Omental fat pad (tissue), 4 donors: Measurements from ENCODE around the gene TRAPPC14. TPM values are rescaled to one million over a fixed set of nuclear protein-coding genes. Genes with fewer than 3 reads are reported as not detected.

ENCODE experiments used
- ATAC-seq: fragments of 150-250 bp; one replicate; pipeline ENCODE4 v1.9.1; 2016; ENCODE audit warnings: mild to moderate bottlenecking, moderate library complexity; ENCODE audit not compliant: low FRiP score
- DNase-seq: peaks from one replicate; pipeline ENCODE4 v3.0.0-alpha.2; 2019; ENCODE audit warnings: low spot score
- total RNA-seq, 4 donors: library from RNA; depleted of rRNA; stranded (reverse); fragments of >200 nt; gene quantifications; one replicate each; pipeline ENCODE4 v1.1.0, GENCODE V29; 2016
- TF ChIP-seq, protein P1 (sequence below), 3 donors: fragments of 450-650 bp; IDR thresholded peaks; one replicate each; pipeline ENCODE4 v1.5.1; 2016 to 2017; ENCODE audit warnings: antibody characterized with exemption in 3 of 3, mild to moderate bottlenecking in 3 of 3, moderate library complexity in 2 of 3

TRAPPC14 gene
- total RNA-seq, 4 donors from 2014 or later, result 5.7 to 13.2 (median 10.6) TPM

DNA sequence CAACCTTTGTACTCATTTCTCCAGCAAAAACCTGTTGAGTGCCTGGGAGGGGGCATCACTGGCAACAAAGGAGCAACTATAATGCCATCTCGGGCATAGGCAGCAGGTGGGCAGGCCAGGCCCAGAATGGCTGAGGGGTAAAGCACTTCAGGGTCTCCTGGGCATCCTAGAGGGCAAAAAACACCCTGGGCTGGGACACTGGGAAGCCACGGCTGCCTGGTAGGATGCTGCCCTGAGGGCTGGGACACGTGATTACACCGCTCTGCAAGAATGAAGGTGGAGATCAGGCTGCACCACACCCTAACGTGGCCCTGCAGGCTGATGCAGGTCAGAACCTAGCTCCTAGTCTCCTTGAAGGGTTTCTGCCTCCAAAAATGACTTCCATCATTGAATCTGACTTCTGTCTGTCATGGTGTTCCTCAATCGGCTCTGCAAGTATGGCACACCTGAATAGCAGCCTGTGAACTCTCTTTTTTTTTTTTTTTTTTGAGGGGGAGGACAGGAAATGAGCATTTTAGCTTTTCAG is 4.5 kb upstream of the TRAPPC14 start:
- ATAC-seq (no peak), DNase-seq (no peak)
- TF ChIP-seq, protein P1, sequence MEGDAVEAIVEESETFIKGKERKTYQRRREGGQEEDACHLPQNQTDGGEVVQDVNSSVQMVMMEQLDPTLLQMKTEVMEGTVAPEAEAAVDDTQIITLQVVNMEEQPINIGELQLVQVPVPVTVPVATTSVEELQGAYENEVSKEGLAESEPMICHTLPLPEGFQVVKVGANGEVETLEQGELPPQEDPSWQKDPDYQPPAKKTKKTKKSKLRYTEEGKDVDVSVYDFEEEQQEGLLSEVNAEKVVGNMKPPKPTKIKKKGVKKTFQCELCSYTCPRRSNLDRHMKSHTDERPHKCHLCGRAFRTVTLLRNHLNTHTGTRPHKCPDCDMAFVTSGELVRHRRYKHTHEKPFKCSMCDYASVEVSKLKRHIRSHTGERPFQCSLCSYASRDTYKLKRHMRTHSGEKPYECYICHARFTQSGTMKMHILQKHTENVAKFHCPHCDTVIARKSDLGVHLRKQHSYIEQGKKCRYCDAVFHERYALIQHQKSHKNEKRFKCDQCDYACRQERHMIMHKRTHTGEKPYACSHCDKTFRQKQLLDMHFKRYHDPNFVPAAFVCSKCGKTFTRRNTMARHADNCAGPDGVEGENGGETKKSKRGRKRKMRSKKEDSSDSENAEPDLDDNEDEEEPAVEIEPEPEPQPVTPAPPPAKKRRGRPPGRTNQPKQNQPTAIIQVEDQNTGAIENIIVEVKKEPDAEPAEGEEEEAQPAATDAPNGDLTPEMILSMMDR (IDR thresholded peaks at IDR 0.05), result no peak

DNA sequence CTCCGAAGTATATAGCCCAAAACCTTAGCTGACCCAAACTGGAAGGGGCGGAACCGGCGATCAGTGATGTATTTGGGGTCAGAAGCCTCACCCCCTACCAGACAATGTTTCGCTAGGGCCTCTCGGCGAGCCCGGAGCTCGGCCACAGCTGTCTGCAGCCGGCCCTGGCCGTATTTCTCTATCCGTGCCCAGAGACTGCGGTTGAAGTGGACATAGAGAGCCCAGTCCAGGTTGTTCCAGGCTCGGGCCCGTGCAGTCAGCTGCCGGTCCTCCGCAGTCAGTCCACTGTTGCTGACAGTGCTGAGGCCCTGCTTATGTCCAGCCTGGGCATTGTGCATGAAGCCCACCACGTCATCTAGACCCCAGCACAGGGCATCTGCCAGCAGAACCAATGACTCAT is 1.5 kb upstream of the TRAPPC14 start:
- TF ChIP-seq, protein P1 (IDR thresholded peaks at IDR 0.05), result no peak
- ATAC-seq (no peak), DNase-seq (no peak)

DNA sequence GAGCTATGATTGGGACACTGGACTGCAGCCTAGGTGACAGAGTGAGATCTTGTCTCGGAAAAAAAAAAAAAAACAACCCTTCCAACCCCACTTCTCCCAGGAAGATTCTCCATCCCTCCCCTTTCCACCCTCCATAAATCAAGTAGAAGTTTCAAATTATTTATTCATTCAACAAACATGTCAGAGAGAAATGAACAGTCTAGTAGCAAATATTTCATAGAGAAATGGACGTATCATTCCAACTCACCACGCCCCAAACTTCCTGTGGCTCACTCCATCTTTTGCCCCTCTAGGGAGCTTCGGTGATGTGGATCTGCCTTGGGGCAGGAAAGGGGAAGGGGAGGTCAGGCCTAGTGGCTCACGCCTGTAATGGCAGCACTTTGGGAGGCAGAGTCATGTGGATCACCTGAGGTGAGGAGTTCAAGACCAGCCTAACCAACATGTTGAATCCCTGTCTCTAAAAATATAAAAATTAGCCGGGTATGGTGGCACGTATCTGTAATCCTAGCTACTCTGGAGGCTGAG is 638 bp upstream of the TRAPPC14 start:
- ATAC-seq, result no peak
- no peak for DNase-seq
- TF ChIP-seq, protein P1 (IDR thresholded peaks at IDR 0.05), result no peak

DNA sequence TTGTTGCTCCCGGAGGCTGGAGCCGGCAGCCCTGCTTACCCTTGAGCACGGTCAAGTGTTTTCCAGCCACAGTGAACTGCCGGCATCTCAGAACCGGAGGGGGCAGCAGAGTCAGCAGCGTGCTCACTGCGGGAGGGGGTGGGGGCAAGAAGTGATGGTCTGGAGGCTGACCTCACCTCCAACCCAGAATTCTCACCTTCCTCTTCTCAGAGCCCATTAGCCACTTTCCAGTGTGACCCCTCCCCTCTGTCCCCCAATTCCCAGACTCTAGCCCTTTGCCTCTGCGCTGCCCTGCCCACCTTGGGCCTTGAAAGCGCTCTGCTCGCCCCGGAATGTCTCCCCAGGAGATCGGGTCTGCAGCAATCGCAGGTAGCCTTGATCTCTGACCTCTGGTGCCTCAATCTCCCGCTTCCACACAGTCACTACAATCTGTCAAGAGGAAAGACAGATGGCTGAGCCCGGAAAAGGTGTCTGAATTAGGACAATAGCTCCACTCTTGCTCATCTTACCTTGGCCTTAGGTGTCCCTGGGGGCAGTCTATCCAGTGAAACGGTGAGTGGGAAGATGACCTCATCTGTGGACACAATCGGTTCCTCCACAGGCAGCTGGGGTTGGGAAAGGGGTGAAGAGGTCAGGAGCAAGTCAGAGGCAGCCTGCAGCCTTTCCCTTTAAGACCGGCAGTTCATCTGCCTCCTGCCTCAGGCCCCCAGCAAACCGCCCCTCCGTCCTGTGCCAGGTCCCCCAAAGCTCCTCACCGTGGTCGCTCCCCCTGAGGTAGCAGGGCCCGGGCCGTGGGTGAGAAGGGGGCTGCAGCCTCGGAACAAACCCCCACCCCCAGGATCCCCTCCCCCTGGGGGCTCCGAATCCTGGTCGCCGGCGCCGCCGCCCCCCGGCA is 942 bp downstream of the TRAPPC14 start:
- DNase-seq, result peak; percentile 70
- TF ChIP-seq, protein P1 (IDR thresholded peaks at IDR 0.05), result no peak
- peak; percentile 77 for ATAC-seq

DNA sequence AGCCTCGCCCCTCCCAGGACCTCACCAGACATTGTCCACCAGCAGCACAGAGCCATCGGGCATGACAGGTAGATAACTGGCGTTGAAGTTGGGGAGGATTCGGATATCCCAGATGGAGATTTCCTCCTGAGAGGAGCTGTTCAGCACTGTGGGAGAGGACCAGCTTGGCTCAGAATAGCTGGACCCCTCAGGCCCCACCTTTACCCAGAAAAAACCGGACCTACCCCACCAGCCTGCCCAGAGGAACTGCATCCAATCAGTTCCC is 1.5 kb downstream of the TRAPPC14 start:
- TF ChIP-seq, protein P1 (IDR thresholded peaks at IDR 0.05), result no peak
- no peak for DNase-seq
- no peak for ATAC-seq

DNA sequence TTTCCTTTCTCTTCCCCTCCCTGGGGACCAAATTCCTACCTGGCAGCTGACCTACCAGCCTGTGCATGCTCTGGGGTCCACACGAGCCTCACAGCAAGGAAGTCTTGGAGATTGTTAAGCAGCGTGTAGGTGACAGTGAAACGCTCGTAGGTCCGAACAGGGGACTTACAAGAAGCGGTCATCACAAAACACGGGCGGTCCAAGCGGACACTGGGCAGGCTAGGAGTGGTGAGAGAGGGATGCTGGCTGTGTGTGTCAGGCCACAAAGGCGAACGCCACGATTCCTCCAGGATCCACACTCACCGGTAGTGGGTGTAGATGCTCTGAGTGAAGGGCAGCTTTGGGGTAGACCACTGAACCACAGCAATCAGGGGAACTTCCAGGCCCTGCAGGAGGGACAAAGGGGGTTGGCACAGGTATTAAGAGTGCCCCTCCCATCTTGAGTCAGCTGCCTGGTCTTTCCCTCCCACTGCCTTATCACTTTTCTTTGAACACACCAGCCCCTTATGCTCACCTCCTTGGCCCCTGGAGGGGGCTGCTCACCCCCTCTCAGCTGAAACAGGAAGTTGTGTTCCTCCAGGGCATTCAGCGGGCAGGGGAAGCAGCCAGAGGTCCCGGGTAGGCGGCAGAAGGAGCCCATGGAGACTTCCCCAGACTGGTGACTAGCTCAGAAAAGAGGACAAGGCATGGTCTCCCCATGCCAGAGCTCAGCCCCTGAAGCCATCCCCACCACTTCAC is 2.0 kb downstream of the TRAPPC14 start:
- TF ChIP-seq, protein P1 (IDR thresholded peaks at IDR 0.05), result no peak
- DNase-seq (no peak), ATAC-seq (no peak)
